HuH-7.5 (cell line): Measurements from ENCODE around the gene ZFAND3.

Experiments
- DNase-seq: peaks from one replicate; pipeline ENCODE4 v3.0.0; 2011; ENCODE audit warnings: low spot score

ZFAND3 gene

GRCh38 chr6:37819177-37819801 is at the start of gene ZFAND3:
TSS of gene ZFAND3 (plus strand) at chr6:37819727. CDS start at chr6:37819946, 219 bp downstream.
- DNase-seq, result peak; percentile 78

- no peak for DNase-seq
These were observed 45.4 kb upstream of the ZFAND3 start for GRCh38 chr6:37774028-37774680.

- DNase-seq, result no peak
These were observed 43.0 kb upstream of the ZFAND3 start for GRCh38 chr6:37776566-37776965.

- DNase-seq, result no peak
These were observed 42.2 kb upstream of the ZFAND3 start for GRCh38 chr6:37777272-37777834.

- no peak for DNase-seq
These were observed 40.3 kb upstream of the ZFAND3 start for GRCh38 chr6:37779111-37779800.

- DNase-seq, result no peak
These were observed 39.5 kb upstream of the ZFAND3 start for GRCh38 chr6:37779902-37780628.

GRCh38 chr6:37781788-37782187 is 37.7 kb upstream of the ZFAND3 start:
- no peak for DNase-seq

- DNase-seq, result no peak
These were observed 36.3 kb upstream of the ZFAND3 start for GRCh38 chr6:37783025-37783855.

GRCh38 chr6:37783856-37784584 is 35.5 kb upstream of the ZFAND3 start:
- DNase-seq, result no peak

GRCh38 chr6:37784585-37784967 is 35.0 kb upstream of the ZFAND3 start:
- no peak for DNase-seq

- DNase-seq, result no peak
These were observed 34.4 kb upstream of the ZFAND3 start for GRCh38 chr6:37785002-37785662.

GRCh38 chr6:37785663-37786270 is 33.8 kb upstream of the ZFAND3 start:
- DNase-seq, result no peak

GRCh38 chr6:37787216-37787615 is 32.3 kb upstream of the ZFAND3 start:
- no peak for DNase-seq

GRCh38 chr6:37788259-37788658 is 31.3 kb upstream of the ZFAND3 start:
- DNase-seq, result no peak

- peak; percentile 70 for DNase-seq
These were observed 28.2 kb upstream of the ZFAND3 start for GRCh38 chr6:37791156-37791919.

GRCh38 chr6:37792457-37793033 is 27.0 kb upstream of the ZFAND3 start:
- no peak for DNase-seq

- DNase-seq, result no peak
These were observed 26.5 kb upstream of the ZFAND3 start for GRCh38 chr6:37793067-37793466.

- DNase-seq, result no peak
These were observed 24.7 kb upstream of the ZFAND3 start for GRCh38 chr6:37794825-37795224.
